ENCODE measurements around the gene PHRF1.

- no peak for TF ChIP-seq EP300 (IDR thresholded peaks at IDR 0.05)
- TF ChIP-seq CTCF (IDR thresholded peaks at IDR 0.05), result no peak
- no peak for TF ChIP-seq POLR2AphosphoS5 (IDR thresholded peaks at IDR 0.05)
- no peak for TF ChIP-seq POLR2A (IDR thresholded peaks at IDR 0.05)
Observed at GRCh38 chr11:537622-538430, 38.4 kb upstream of the PHRF1 start.
